Measurements from ENCODE around the gene C19orf38. TPM values are rescaled to one million over a fixed set of nuclear protein-coding genes. Genes with fewer than 3 reads are reported as not detected.
"Not testable (repeated sequence)": the region's sequence is repeated elsewhere in the genome, so short reads cannot be mapped to it uniquely, and the experiment has no call there.

C19orf38 gene
- total RNA-seq, 1 donor: under 0.01 TPM

- DNase-seq (ENCODE audit: insufficient read length, low spot score, missing footprints): peak; percentile 96
- no peaks in the 10 kb centered on the region for H3K9me3 ChIP-seq (ENCODE audit: low read depth, low read length)
- no peaks in the 10 kb centered on the region for H3K27me3 ChIP-seq (ENCODE audit: insufficient read depth, low read length)
- no peaks in the 10 kb centered on the region for H3K36me3 ChIP-seq (ENCODE audit: insufficient read depth, low read length)
- TF ChIP-seq CTCF (IDR thresholded peaks at IDR 0.05; ENCODE audit: extremely low read depth, low read depth, low read length): peak; percentile 96
- H4K20me1 ChIP-seq (ENCODE audit: insufficient read depth, low read length): no peaks in the 10 kb centered on the region
- H3K4me1 ChIP-seq (ENCODE audit: insufficient read depth, low read length): peaks cover 18% of the 10 kb centered on the region
- H2AFZ ChIP-seq (ENCODE audit: low read length): peak overlapping the region; percentile 89
- no peaks in the 10 kb centered on the region for H3K79me2 ChIP-seq (ENCODE audit: insufficient read depth, low read length)
- peak overlapping the region; percentile 28 for H3K27ac ChIP-seq (ENCODE audit: low read depth, low read length)
- H3K4me2 ChIP-seq (ENCODE audit: insufficient read depth, low read length): peak overlapping the region; percentile 79
- peak overlapping the region; percentile 27 for H3K4me3 ChIP-seq (ENCODE audit: insufficient read depth, low read length)
Observed at GRCh38 chr19:10864538-10864899, 16.3 kb downstream of the C19orf38 start.

- Histone ChIP-seq H3K4me3 (ENCODE audit: insufficient read depth, low read length) (no peak overlapping the region), H3K9me3 (ENCODE audit: low read depth, low read length) (no peaks in the 10 kb centered on the region), H3K36me3 (ENCODE audit: insufficient read depth, low read length) (no peaks in the 10 kb centered on the region), H3K79me2 (ENCODE audit: insufficient read depth, low read length) (no peaks in the 10 kb centered on the region), H3K4me2 (ENCODE audit: insufficient read depth, low read length) (no peak overlapping the region), H4K20me1 (ENCODE audit: insufficient read depth, low read length) (no peaks in the 10 kb centered on the region), H2AFZ (ENCODE audit: low read length) (no peak overlapping the region), H3K4me1 (ENCODE audit: insufficient read depth, low read length) (peaks cover 20% of the 10 kb centered on the region), H3K27me3 (ENCODE audit: insufficient read depth, low read length) (no peaks in the 10 kb centered on the region), H3K27ac (ENCODE audit: low read depth, low read length) (no peak overlapping the region)
- DNase-seq (ENCODE audit: insufficient read length, low spot score, missing footprints): no peak
- no peak for TF ChIP-seq CTCF (IDR thresholded peaks at IDR 0.05; ENCODE audit: extremely low read depth, low read depth, low read length)
Observed at GRCh38 chr19:10866495-10866894, 18.3 kb downstream of the C19orf38 start.

GRCh38 chr19:10868872-10869547 lies 20.8 kb downstream of the C19orf38 start:
- Histone ChIP-seq H3K79me2 (ENCODE audit: insufficient read depth, low read length) (peaks cover 23% of the 10 kb centered on the region), H3K9me3 (ENCODE audit: low read depth, low read length) (no peaks in the 10 kb centered on the region), H3K27ac (ENCODE audit: low read depth, low read length) (no peak overlapping the region), H3K27me3 (ENCODE audit: insufficient read depth, low read length) (no peaks in the 10 kb centered on the region), H3K36me3 (ENCODE audit: insufficient read depth, low read length) (no peaks in the 10 kb centered on the region), H3K4me2 (ENCODE audit: insufficient read depth, low read length) (no peak overlapping the region), H3K4me3 (ENCODE audit: insufficient read depth, low read length) (no peak overlapping the region), H2AFZ (ENCODE audit: low read length) (no peak overlapping the region), H3K4me1 (ENCODE audit: insufficient read depth, low read length) (peaks cover 16% of the 10 kb centered on the region), H4K20me1 (ENCODE audit: insufficient read depth, low read length) (peaks cover 6% of the 10 kb centered on the region)
- TF ChIP-seq CTCF (IDR thresholded peaks at IDR 0.05; ENCODE audit: extremely low read depth, low read depth, low read length): no peak
- peak; percentile 18 for DNase-seq (ENCODE audit: insufficient read length, low spot score, missing footprints)

GRCh38 chr19:10869872-10870311 lies 21.7 kb downstream of the C19orf38 start:
- H3K27me3 ChIP-seq (ENCODE audit: insufficient read depth, low read length); DNase-seq (ENCODE audit: insufficient read length, low spot score, missing footprints); H3K36me3 ChIP-seq (ENCODE audit: insufficient read depth, low read length); H4K20me1 ChIP-seq (ENCODE audit: insufficient read depth, low read length); H3K27ac ChIP-seq (ENCODE audit: low read depth, low read length); H2AFZ ChIP-seq (ENCODE audit: low read length); H3K4me3 ChIP-seq (ENCODE audit: insufficient read depth, low read length); H3K9me3 ChIP-seq (ENCODE audit: low read depth, low read length); H3K4me2 ChIP-seq (ENCODE audit: insufficient read depth, low read length): not testable (repeated sequence)
- Histone ChIP-seq H3K79me2 (ENCODE audit: insufficient read depth, low read length) (peaks cover 32% of the 10 kb centered on the region), H3K4me1 (ENCODE audit: insufficient read depth, low read length) (peaks cover 12% of the 10 kb centered on the region)
